HL-60 (cell line): Measurements from ENCODE around the gene LETM1.

ENCODE experiments used
- POLR2AphosphoS5 ChIP-seq: IDR thresholded peaks from 2 replicates; pipeline ENCODE4 v1.6.1; 2012; ENCODE audit warnings: low read depth
- TF ChIP-seq, protein P1 (sequence below): IDR thresholded peaks from 2 replicates; pipeline ENCODE4 v1.6.1; 2012; ENCODE audit warnings: low read depth; ENCODE audit not compliant: insufficient replicate concordance
- TF ChIP-seq, protein P2 (sequence below): IDR thresholded peaks from one replicate; pipeline ENCODE4 v1.5.1; 2011; ENCODE audit warnings: low read length, control low read depth, inconsistent platforms; ENCODE audit not compliant: insufficient read depth

DNA sequence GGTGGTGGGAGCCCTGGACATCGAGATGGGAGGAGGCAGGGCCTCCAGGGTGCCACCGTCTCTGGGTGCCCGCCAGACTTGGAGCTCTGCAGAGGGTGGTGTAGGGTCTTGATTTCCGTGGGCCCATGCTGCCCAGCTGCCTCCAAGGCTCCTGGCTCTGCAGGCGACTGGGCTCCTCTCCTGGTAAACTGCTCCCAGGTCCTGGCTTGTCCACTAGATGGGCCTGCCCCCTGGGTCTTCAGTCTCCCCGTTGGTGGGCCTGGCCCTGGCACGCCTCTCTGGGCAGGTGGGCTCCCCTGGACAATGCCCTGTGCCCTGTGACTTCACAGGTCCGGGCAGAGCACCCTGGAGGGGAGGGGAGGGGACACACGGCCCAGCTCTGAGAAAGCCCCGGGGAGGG is 55.2 kb downstream of the LETM1 start:
- TF ChIP-seq, protein P1, sequence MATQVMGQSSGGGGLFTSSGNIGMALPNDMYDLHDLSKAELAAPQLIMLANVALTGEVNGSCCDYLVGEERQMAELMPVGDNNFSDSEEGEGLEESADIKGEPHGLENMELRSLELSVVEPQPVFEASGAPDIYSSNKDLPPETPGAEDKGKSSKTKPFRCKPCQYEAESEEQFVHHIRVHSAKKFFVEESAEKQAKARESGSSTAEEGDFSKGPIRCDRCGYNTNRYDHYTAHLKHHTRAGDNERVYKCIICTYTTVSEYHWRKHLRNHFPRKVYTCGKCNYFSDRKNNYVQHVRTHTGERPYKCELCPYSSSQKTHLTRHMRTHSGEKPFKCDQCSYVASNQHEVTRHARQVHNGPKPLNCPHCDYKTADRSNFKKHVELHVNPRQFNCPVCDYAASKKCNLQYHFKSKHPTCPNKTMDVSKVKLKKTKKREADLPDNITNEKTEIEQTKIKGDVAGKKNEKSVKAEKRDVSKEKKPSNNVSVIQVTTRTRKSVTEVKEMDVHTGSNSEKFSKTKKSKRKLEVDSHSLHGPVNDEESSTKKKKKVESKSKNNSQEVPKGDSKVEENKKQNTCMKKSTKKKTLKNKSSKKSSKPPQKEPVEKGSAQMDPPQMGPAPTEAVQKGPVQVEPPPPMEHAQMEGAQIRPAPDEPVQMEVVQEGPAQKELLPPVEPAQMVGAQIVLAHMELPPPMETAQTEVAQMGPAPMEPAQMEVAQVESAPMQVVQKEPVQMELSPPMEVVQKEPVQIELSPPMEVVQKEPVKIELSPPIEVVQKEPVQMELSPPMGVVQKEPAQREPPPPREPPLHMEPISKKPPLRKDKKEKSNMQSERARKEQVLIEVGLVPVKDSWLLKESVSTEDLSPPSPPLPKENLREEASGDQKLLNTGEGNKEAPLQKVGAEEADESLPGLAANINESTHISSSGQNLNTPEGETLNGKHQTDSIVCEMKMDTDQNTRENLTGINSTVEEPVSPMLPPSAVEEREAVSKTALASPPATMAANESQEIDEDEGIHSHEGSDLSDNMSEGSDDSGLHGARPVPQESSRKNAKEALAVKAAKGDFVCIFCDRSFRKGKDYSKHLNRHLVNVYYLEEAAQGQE = no peak
- TF ChIP-seq, protein P2, sequence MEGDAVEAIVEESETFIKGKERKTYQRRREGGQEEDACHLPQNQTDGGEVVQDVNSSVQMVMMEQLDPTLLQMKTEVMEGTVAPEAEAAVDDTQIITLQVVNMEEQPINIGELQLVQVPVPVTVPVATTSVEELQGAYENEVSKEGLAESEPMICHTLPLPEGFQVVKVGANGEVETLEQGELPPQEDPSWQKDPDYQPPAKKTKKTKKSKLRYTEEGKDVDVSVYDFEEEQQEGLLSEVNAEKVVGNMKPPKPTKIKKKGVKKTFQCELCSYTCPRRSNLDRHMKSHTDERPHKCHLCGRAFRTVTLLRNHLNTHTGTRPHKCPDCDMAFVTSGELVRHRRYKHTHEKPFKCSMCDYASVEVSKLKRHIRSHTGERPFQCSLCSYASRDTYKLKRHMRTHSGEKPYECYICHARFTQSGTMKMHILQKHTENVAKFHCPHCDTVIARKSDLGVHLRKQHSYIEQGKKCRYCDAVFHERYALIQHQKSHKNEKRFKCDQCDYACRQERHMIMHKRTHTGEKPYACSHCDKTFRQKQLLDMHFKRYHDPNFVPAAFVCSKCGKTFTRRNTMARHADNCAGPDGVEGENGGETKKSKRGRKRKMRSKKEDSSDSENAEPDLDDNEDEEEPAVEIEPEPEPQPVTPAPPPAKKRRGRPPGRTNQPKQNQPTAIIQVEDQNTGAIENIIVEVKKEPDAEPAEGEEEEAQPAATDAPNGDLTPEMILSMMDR = no peak
- no peak for TF ChIP-seq POLR2AphosphoS5
